PC-3 (cell line): Measurements from ENCODE around the gene MRPS18B. TPM values are rescaled to one million over a fixed set of nuclear protein-coding genes. Genes with fewer than 3 reads are reported as not detected.
A peak's percentile ranks its signal among the peaks of the same experiment; 100 is the strongest.

ENCODE experiments used
- ATAC-seq: fragments of 200-7000 bp; cut with Tn5 transposase; 2 replicates; pipeline ENCODE4 v1.9.1; 2020; ENCODE audit warnings: mild to moderate bottlenecking, moderate library complexity
- BruUV-seq: library from RNA; stranded (reverse); fragments of 400-500 nt; replicated peaks from 2 replicates; lab custom pipeline; 2021; lab: Mats Ljungman, UMichigan
- CTCF ChIA-PET: fragments of 300-600 bp; sonication (Branson Sonifier 250); formaldehyde crosslinking; loops from one replicate; lab custom pipeline; 2022; ENCODE audit warnings: antibody characterized with exemption; lab: Charles Lee
- POLR2A ChIA-PET: fragments of 300-600 bp; sonication (Branson Sonifier 250); formaldehyde crosslinking; loops from one replicate; lab custom pipeline; 2022; ENCODE audit warnings: antibody characterized with exemption; ENCODE audit not compliant: unreplicated experiment; lab: Charles Lee
- DNase-seq: peaks from one replicate; pipeline ENCODE4 v3.0.0-alpha.2; 2015
- H2AFZ ChIP-seq: fragments of 300-600 bp; sonication (generic); 2 replicates; pipeline ENCODE4 v1.6.0; 2016; ENCODE audit warnings: antibody characterized with exemption, low read length
- H3F3A ChIP-seq: fragments of 300-600 bp; sonication (generic); one replicate; pipeline ENCODE4 v1.6.0; 2017; ENCODE audit warnings: antibody characterized with exemption, low read length, control low read depth, mild to moderate bottlenecking; ENCODE audit not compliant: unreplicated experiment
- H3K27ac ChIP-seq: fragments of 300-600 bp; sonication (generic); 2 replicates; pipeline ENCODE4 v1.5.1; 2016; ENCODE audit warnings: mild to moderate bottlenecking, low read length
- H3K27me3 ChIP-seq: fragments of 300-600 bp; sonication (generic); 2 replicates; pipeline ENCODE4 v1.6.1; 2016; ENCODE audit warnings: low read length, mixed read lengths
- H3K36me3 ChIP-seq: fragments of 300-600 bp; sonication (generic); 2 replicates; pipeline ENCODE4 v1.6.1; 2016; ENCODE audit warnings: low read depth, mixed run types, low read length, mixed read lengths
- H3K4me1 ChIP-seq: fragments of 300-600 bp; sonication (generic); 2 replicates; pipeline ENCODE4 v1.5.1; 2016; ENCODE audit warnings: low read length; ENCODE audit not compliant: insufficient read depth
- H3K4me2 ChIP-seq: fragments of 300-600 bp; sonication (generic); 2 replicates; pipeline ENCODE4 v1.6.0; 2016; ENCODE audit warnings: low read length
- H3K4me3 ChIP-seq: fragments of 300-600 bp; sonication (generic); 2 replicates; pipeline ENCODE4 v1.5.1; 2016; ENCODE audit warnings: mild to moderate bottlenecking, low read length, mixed read lengths
- H3K79me2 ChIP-seq: fragments of 300-600 bp; sonication (generic); 2 replicates; pipeline ENCODE4 v1.6.1; 2017; ENCODE audit warnings: low read length, mixed read lengths
- H3K9ac ChIP-seq: fragments of 300-600 bp; sonication (generic); 2 replicates; pipeline ENCODE4 v1.6.0; 2016; ENCODE audit warnings: mild to moderate bottlenecking, low read length
- H3K9me2 ChIP-seq: fragments of 300-600 bp; sonication (generic); replicated peaks from 2 replicates; pipeline ENCODE4 v1.6.1; 2016; ENCODE audit warnings: mixed run types, low read length, mixed read lengths
- H3K9me3 ChIP-seq: fragments of 300-600 bp; sonication (generic); 2 replicates; pipeline ENCODE4 v1.6.1; 2016; ENCODE audit warnings: low read length, mixed read lengths
- H4K20me1 ChIP-seq: fragments of 300-600 bp; sonication (generic); 2 replicates; pipeline ENCODE4 v1.6.1; 2016; ENCODE audit warnings: low read length, mixed read lengths
- EZH2 ChIP-seq: fragments of 300-600 bp; sonication (generic); IDR thresholded peaks from one replicate; pipeline ENCODE4 v1.6.1; 2017; ENCODE audit warnings: antibody characterized with exemption, mild to moderate bottlenecking, low read length; ENCODE audit not compliant: unreplicated experiment
- EZH2phosphoT487 ChIP-seq: fragments of 300-600 bp; sonication (generic); IDR thresholded peaks from 2 replicates; pipeline ENCODE4 v1.6.1; 2018; ENCODE audit warnings: mild to moderate bottlenecking, antibody characterized with exemption, low read length, borderline replicate concordance
- intact Hi-C: fragments of 100-400 bp; cut with micrococcal nuclease; formaldehyde crosslinking; loops from 2 replicates; pipeline ENCODE4 v1.9.0; 2023
- total RNA-seq: library from RNA; depleted of rRNA; stranded (reverse); fragments of >200 nt; gene quantifications from 2 replicates; pipeline ENCODE4 v1.2.3, GENCODE V29; 2014
- TF ChIP-seq, protein P1 (sequence below): fragments of 300-600 bp; sonication (generic); conservative IDR thresholded peaks from 2 replicates; pipeline ENCODE4 v1.5.1; 2017; ENCODE audit warnings: antibody characterized with exemption, low read depth, mild to moderate bottlenecking, low read length

MRPS18B gene
- total RNA-seq, 1 experiment from 2014 or later: 91.0 TPM

DNA sequence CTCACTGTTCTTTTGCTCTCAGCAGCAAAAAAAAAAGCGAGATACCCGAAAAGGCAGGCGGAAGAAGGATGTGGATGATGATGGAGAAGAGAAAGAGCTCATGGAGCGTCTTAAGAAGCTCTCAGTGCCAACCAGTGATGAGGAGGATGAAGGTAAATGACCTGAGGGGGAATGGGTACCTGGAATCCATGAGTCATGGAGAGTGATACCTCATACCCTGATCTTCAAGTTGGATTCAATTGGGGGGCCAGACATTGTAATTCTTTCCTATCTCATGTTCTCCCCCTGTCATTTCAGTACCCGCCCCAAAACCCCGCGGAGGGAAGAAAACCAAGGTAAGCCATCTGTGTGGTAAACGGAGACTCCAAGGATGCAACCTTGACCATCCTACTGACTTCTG, 39.6 kb upstream of the MRPS18B start:
- CTCF ChIA-PET: no interaction called here

DNA sequence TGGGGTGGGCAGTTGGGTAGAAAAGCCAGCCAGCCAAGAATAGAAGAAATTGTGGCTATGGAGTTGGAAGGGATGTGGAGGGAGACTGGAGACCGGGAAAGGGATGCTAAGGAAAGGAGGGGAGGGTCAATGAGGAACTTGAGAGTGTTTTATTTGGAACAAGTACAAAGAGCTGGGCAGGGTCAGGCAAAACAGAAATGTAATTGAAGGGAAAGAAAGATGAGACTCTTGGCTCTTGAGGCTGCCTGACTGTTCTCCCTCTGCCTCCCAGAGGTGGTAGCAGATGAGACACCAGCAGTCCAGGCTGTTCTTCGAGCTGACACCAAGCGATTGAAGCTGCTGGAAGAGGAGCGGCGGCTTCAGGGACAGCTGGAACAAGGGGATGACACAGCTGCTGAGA, 33.7 kb upstream of the MRPS18B start:
- no peaks in the 10 kb centered on the region for H3K4me1 ChIP-seq
- no peaks in the 10 kb centered on the region for H4K20me1 ChIP-seq
- no TSS peak for BruUV-seq
- no peaks in the 10 kb centered on the region for H3K9me2 ChIP-seq
- H3K4me3 ChIP-seq: no peak overlapping the region
- no peak for DNase-seq
- H3F3A ChIP-seq: no peaks in the 10 kb centered on the region
- no peaks in the 10 kb centered on the region for H3K27me3 ChIP-seq
- H3K36me3 ChIP-seq: peaks cover 61% of the 10 kb centered on the region
- ChIA-PET CTCF (no interaction called here), POLR2A (no interaction called here)
- H3K27ac ChIP-seq: no peak overlapping the region
- intact Hi-C loops: no loop called here
- no peaks in the 10 kb centered on the region for H3K9me3 ChIP-seq
- no peaks in the 10 kb centered on the region for H3K79me2 ChIP-seq
- H3K9ac ChIP-seq: no peak overlapping the region
- ATAC-seq: peak; percentile 20; the same call in 1 of the 2 replicates
- no peak overlapping the region for H2AFZ ChIP-seq
- TF ChIP-seq EZH2phosphoT487 (no peak), EZH2 (no peak)
- TF ChIP-seq, protein P1, sequence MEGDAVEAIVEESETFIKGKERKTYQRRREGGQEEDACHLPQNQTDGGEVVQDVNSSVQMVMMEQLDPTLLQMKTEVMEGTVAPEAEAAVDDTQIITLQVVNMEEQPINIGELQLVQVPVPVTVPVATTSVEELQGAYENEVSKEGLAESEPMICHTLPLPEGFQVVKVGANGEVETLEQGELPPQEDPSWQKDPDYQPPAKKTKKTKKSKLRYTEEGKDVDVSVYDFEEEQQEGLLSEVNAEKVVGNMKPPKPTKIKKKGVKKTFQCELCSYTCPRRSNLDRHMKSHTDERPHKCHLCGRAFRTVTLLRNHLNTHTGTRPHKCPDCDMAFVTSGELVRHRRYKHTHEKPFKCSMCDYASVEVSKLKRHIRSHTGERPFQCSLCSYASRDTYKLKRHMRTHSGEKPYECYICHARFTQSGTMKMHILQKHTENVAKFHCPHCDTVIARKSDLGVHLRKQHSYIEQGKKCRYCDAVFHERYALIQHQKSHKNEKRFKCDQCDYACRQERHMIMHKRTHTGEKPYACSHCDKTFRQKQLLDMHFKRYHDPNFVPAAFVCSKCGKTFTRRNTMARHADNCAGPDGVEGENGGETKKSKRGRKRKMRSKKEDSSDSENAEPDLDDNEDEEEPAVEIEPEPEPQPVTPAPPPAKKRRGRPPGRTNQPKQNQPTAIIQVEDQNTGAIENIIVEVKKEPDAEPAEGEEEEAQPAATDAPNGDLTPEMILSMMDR: no peak
- no peak overlapping the region for H3K4me2 ChIP-seq

More for the DNA sequence above, 39.6 kb upstream of the MRPS18B start:
- BruUV-seq: no TSS peak
- ATAC-seq (no peak), DNase-seq (no peak)
- POLR2A ChIA-PET: no interaction called here
- H4K20me1 ChIP-seq: peaks cover 30% of the 10 kb centered on the region
- no peak overlapping the region for H3K9ac ChIP-seq
- peaks cover 42% of the 10 kb centered on the region for H3K79me2 ChIP-seq
- H3K36me3 ChIP-seq: peaks cover 48% of the 10 kb centered on the region
- H3K27me3 ChIP-seq: no peaks in the 10 kb centered on the region
- H3K4me3 ChIP-seq: no peak overlapping the region
- intact Hi-C loops: no loop called here
- TF ChIP-seq, protein P1: no peak
- TF ChIP-seq EZH2 (no peak), EZH2phosphoT487 (no peak)
- H3F3A ChIP-seq: no peaks in the 10 kb centered on the region
- no peak overlapping the region for H2AFZ ChIP-seq
- peaks cover 11% of the 10 kb centered on the region for H3K4me1 ChIP-seq
- H3K27ac ChIP-seq: no peak overlapping the region
- H3K9me2 ChIP-seq: no peaks in the 10 kb centered on the region
- H3K4me2 ChIP-seq: no peak overlapping the region
- H3K9me3 ChIP-seq: no peaks in the 10 kb centered on the region

DNA sequence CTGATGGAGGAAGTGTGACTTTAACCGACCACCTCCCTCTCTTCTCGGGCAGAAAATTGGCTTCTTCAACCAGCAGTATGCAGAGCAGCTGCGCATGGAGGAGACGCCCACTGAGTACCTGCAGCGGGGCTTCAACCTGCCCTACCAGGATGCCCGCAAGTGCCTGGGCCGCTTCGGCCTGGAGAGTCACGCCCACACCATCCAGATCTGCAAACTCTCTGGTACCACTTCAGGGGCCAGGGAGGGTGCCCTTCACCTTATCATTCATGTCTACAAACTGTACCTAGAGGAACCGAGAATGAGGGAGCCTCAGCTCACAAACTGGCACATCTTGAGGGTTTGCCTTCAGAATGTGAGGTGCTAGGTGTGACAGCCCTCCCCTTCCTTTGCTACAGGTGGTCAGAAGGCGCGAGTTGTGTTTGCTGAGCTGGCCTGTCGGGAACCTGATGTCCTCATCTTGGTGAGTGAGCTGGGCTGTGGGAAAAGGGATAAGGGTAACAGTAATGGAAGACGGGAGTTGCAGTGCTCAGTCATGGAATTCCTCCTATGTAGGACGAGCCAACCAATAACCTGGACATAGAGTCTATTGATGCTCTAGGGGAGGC, 27.8 kb upstream of the MRPS18B start:
- DNase-seq (no peak), ATAC-seq (no peak)
- peaks cover 28% of the 10 kb centered on the region for H3K4me1 ChIP-seq
- peaks cover 59% of the 10 kb centered on the region for H3K36me3 ChIP-seq
- BruUV-seq: no TSS peak
- CTCF ChIA-PET: no interaction called here
- no peaks in the 10 kb centered on the region for H3K9me3 ChIP-seq
- no peaks in the 10 kb centered on the region for H3K9me2 ChIP-seq
- H3F3A ChIP-seq: peaks cover 6% of the 10 kb centered on the region
- POLR2A ChIA-PET: no interaction called here
- no peak overlapping the region for H2AFZ ChIP-seq
- H3K9ac ChIP-seq: no peak overlapping the region
- TF ChIP-seq, protein P1: no peak
- TF ChIP-seq EZH2phosphoT487 (no peak), EZH2 (no peak)
- peaks cover 7% of the 10 kb centered on the region; the same call in 1 of the 2 replicates for H4K20me1 ChIP-seq
- peaks cover 13% of the 10 kb centered on the region for H3K79me2 ChIP-seq
- intact Hi-C loops: no loop called here
- H3K4me2 ChIP-seq: no peak overlapping the region
- no peak overlapping the region for H3K27ac ChIP-seq
- no peak overlapping the region for H3K4me3 ChIP-seq
- H3K27me3 ChIP-seq: no peaks in the 10 kb centered on the region
